Activated CD4-positive, alpha-beta memory T cell treated with anti-CD3 and anti-CD28 coated beads, Interleukin-2, amount 10 ng/mL, durations not matched to agents 7 days and 5 days (primary cell): Measurements from ENCODE around the gene NR1D2. TPM values are rescaled to one million over a fixed set of nuclear protein-coding genes. Genes with fewer than 3 reads are reported as not detected.
"Not testable (repeated sequence)": the region's sequence is repeated elsewhere in the genome, so short reads cannot be mapped to it uniquely, and the experiment has no call there.

Experiments
- CTCF ChIA-PET: fragments of 350-600 bp; sonication (Branson Sonifier 250); formaldehyde crosslinking; loops from one replicate; lab custom pipeline; 2021; ENCODE audit warnings: antibody characterized with exemption, inconsistent platforms; lab: Charles Lee
- POLR2A ChIA-PET: fragments of 350-600 bp; sonication (Branson Sonifier 250); formaldehyde crosslinking; loops from one replicate; lab custom pipeline; 2021; ENCODE audit warnings: antibody characterized with exemption; lab: Charles Lee
- DNase-seq: peaks from one replicate; pipeline ENCODE4 v3.0.0-alpha.2; 2020
- H3K27ac Mint-ChIP-seq: one replicate; pipeline ENCODE4 v1.8.0; 2021; ENCODE audit warnings: mild to moderate bottlenecking, mixed read lengths
- H3K27me3 Mint-ChIP-seq: one replicate; pipeline ENCODE4 v1.8.0; 2021; ENCODE audit warnings: mixed read lengths
- H3K36me3 Mint-ChIP-seq: one replicate; pipeline ENCODE4 v1.8.0; 2021; ENCODE audit warnings: low read depth, mixed read lengths
- H3K4me1 Mint-ChIP-seq: one replicate; pipeline ENCODE4 v1.8.0; 2021; ENCODE audit warnings: mixed read lengths
- H3K4me3 Mint-ChIP-seq: one replicate; pipeline ENCODE4 v1.8.0; 2021; ENCODE audit warnings: mild to moderate bottlenecking, mixed read lengths
- H3K9me3 Mint-ChIP-seq: one replicate; pipeline ENCODE4 v1.8.0; 2021; ENCODE audit warnings: mixed read lengths
- total RNA-seq, 2 experiments: library from RNA; stranded (reverse); gene quantifications; one replicate each; pipeline ENCODE4 v1.2.3, GENCODE V29; 2021

NR1D2 gene
- total RNA-seq, 2 experiments from 2014 or later = 6.2 to 8.2 TPM

DNA sequence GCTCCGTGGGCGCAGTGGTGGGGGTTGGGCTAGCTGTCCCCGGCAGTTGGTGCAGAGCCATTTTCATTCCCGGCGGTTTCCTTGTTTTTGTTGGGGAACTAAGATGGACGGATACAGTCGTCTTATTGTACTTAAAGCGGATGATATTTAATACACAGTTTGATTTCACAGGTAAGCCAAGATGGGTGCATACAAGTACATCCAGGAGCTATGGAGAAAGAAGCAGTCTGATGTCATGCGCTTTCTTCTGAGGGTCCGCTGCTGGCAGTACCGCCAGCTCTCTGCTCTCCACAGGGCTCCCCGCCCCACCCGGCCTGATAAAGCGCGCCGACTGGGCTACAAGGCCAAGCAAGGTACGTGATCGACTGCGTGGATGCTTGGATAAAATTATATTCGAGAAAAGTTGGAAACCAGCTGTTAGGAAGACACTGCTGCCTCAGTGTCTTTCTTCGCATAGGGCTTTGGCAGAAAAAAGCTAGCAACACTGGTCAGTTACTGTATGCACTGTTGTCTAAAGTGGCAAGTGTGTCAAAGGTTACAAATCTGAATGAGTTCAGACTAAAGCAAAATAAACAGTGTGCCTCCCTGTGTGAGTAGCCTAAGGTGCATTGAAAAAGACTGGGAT, 27.3 kb upstream of the NR1D2 start:
- H3K27me3 Mint-ChIP-seq, H3K9me3 Mint-ChIP-seq, DNase-seq: not testable (repeated sequence)
- peak overlapping the region; percentile 98 for H3K4me3 Mint-ChIP-seq
- H3K4me1 Mint-ChIP-seq = peaks cover 53% of the 10 kb centered on the region
- ChIA-PET CTCF (interaction anchor here (1.2 to 3.3 kb wide), 5 partner anchors 10 to 33 kb away, joined by 4 to 13 read pairs (median 5); no protein-coding TSS in a partner anchor), POLR2A (interaction anchor here (0.6 to 4.7 kb wide), 25 partner anchors 8 to 1872 kb away, joined by 3 to 99 read pairs (median 6); partner anchors contain the start of gene OXSM)
- H3K27ac Mint-ChIP-seq = peak overlapping the region; percentile 93
- H3K36me3 Mint-ChIP-seq = peaks cover 49% of the 10 kb centered on the region

DNA sequence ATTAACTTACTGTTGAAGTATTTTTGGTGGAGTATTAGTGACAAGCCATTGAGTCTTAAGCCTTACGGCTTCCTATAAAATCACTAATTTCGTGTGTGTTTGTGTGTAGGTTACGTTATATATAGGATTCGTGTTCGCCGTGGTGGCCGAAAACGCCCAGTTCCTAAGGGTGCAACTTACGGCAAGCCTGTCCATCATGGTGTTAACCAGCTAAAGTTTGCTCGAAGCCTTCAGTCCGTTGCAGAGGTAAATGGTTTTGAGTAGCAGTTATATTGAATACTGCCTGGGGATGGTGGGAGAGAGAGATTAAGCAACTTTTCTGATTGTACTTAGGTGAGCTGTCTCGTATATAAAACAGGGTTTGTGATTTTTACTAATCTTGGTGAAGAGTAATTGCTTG, 26.8 kb upstream of the NR1D2 start:
- not testable (repeated sequence) for H3K9me3 Mint-ChIP-seq, DNase-seq, H3K27me3 Mint-ChIP-seq
- Mint-ChIP-seq H3K4me1 (peaks cover 53% of the 10 kb centered on the region), H3K36me3 (peaks cover 51% of the 10 kb centered on the region), H3K4me3 (peak overlapping the region; percentile 98), H3K27ac (peak overlapping the region; percentile 93)
- CTCF ChIA-PET = interaction anchor here (3.3 kb wide), 1 partner anchor 26 kb away, joined by 13 read pairs; no protein-coding TSS in a partner anchor
- POLR2A ChIA-PET = interaction anchor here (0.8 to 4.7 kb wide), 11 partner anchors 7 to 109 kb away, joined by 3 to 99 read pairs (median 15); no protein-coding TSS in a partner anchor

DNA sequence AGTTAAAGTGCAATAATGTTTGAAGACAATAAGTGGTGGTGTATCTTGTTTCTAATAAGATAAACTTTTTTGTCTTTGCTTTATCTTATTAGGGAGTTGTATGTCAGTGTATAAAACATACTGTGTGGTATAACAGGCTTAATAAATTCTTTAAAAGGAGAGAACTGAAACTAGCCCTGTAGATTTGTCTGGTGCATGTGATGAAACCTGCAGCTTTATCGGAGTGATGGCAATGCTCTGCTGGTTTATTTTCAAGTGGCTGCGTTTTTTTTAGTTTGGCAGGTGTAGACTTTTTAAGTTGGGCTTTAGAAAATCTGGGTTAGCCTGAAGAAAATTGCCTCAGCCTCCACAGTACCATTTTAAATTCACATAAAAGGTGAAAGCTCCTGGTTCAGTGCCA, 25.5 kb upstream of the NR1D2 start:
- Mint-ChIP-seq H3K9me3 (no peaks in the 10 kb centered on the region), H3K27ac (no peak overlapping the region)
- CTCF ChIA-PET = no interaction called here

DNA sequence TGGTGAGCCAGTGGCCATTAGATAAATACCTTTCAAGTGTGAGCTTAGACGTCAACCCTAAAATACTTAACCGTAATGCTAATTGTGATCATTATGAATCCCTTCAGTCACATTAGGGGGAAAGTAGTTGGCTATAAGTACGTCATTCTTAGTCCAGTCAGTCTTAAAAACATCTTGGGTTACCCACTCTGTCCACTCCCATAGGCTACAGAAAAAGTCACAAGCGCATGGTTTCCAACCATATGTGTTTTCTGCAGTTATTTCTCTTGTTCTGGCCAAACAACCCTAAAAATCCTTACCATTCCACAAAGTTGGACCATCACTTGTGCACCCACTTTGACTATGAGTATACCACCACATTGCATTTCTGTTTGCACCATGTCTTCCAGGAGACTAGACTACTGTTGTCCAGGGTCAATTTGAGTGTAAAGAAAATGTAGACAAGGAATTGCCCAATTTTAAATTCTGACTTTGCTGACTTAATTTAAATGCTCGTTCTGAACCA, 24.9 kb upstream of the NR1D2 start:
- H3K27ac Mint-ChIP-seq = peak overlapping the region; percentile 31
- ChIA-PET POLR2A (interaction anchor here (1.2 to 4.7 kb wide), 2 partner anchors 29 to 110 kb away, joined by 5 to 99 read pairs; no protein-coding TSS in a partner anchor), CTCF (no interaction called here)
- peaks cover 51% of the 10 kb centered on the region for H3K36me3 Mint-ChIP-seq
- DNase-seq = no peak
- no peaks in the 10 kb centered on the region for H3K9me3 Mint-ChIP-seq
- H3K27me3 Mint-ChIP-seq = peaks cover 5% of the 10 kb centered on the region
- peak overlapping the region; percentile 10 for H3K4me3 Mint-ChIP-seq
- H3K4me1 Mint-ChIP-seq = peaks cover 46% of the 10 kb centered on the region

More for the DNA sequence above, 25.5 kb upstream of the NR1D2 start:
- Mint-ChIP-seq H3K4me3 (peak overlapping the region; percentile 10), H3K4me1 (peaks cover 48% of the 10 kb centered on the region), H3K27me3 (peaks cover 5% of the 10 kb centered on the region), H3K36me3 (peaks cover 51% of the 10 kb centered on the region)
- no peak for DNase-seq
- POLR2A ChIA-PET = interaction anchor here (1.2 to 4.7 kb wide), 2 partner anchors 29 to 110 kb away, joined by 5 to 99 read pairs; no protein-coding TSS in a partner anchor

DNA sequence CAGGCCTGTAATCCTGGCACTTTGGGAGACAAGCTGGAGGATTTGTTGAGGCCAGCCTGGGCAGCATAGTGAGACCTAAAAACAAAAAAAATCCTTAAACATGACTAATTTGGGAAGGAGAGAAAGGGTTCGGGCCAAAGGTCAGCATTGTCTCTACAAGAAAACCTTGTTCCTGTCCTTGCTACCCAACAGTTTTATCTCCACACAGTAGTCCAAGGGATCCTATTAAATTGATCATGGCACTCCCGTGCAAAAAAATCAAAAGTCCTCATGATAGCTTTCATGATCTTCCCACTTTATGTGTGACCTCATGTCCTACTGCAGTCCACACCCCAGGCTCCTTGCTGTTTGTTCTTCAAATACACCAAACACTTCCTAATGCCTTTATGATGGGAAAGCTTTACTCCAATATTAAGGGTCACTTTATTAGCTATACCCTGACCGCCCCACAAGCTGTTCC, 24.0 kb upstream of the NR1D2 start:
- Mint-ChIP-seq H3K27ac (no peak overlapping the region), H3K9me3 (no peaks in the 10 kb centered on the region), H3K4me3 (no peak overlapping the region), H3K4me1 (peaks cover 39% of the 10 kb centered on the region), H3K36me3 (peaks cover 47% of the 10 kb centered on the region), H3K27me3 (no peaks in the 10 kb centered on the region)
- no peak for DNase-seq
- CTCF ChIA-PET = interaction anchor here (0.7 to 2.1 kb wide), 2 partner anchors 32 to 1001 kb away, joined by 3 to 6 read pairs; no protein-coding TSS in a partner anchor
- POLR2A ChIA-PET = interaction anchor here (1.4 kb wide), 1 partner anchor 9 kb away, joined by 5 read pairs; no protein-coding TSS in a partner anchor

DNA sequence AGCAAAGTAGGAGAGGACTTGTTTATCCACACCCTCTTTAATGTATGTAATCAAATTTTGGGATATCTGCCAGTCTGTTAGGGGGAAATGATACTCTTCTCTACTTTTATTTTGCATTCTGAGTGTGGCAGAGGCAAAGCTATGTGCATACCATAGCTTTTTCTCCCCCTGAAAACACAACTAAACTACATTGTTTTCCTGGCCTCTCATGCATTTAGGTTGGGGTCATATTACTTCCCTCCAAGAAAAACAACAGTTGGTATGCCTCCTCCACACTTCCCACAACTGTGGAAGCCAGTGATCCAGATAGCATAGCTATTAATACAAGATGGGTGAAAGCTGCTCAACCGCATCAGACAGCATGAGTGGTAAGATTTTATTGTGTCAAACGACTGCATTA, 21.3 kb upstream of the NR1D2 start:
- no peak overlapping the region for H3K27ac Mint-ChIP-seq
- no peak for DNase-seq
- H3K4me3 Mint-ChIP-seq = no peak overlapping the region
- H3K4me1 Mint-ChIP-seq = peaks cover 19% of the 10 kb centered on the region
- ChIA-PET POLR2A (interaction anchor here (1.4 to 1.5 kb wide), 2 partner anchors 12 to 18 kb away, joined by 3 to 4 read pairs; no protein-coding TSS in a partner anchor), CTCF (interaction anchor here (2.5 kb wide), 1 partner anchor 35 kb away, joined by 7 read pairs; no protein-coding TSS in a partner anchor)
- H3K36me3 Mint-ChIP-seq = peaks cover 27% of the 10 kb centered on the region
- no peaks in the 10 kb centered on the region for H3K27me3 Mint-ChIP-seq
- H3K9me3 Mint-ChIP-seq = no peaks in the 10 kb centered on the region

DNA sequence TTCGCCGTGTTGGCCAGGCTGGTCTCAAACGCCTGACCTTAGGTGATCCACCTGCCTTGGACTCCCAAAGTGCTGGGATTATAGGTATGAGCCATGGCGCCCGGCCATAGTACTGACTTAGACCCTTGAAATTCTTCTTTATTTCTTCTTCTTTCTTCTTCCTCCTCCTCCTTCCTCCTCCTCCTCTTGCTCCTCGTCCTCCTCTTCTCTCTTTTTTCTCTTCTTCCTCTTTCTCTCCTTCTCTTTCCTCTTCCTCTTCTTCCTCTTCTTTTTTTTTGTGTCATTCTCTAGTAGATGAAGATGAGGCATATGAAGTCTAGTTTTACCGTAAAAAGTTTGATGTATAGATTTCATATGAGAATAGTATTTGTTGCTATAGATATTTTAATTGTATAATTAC, 18.8 kb upstream of the NR1D2 start:
- Mint-ChIP-seq H3K4me3 (no peak overlapping the region), H3K36me3 (peaks cover 5% of the 10 kb centered on the region), H3K9me3 (no peaks in the 10 kb centered on the region), H3K4me1 (no peaks in the 10 kb centered on the region), H3K27me3 (no peaks in the 10 kb centered on the region), H3K27ac (no peak overlapping the region)
- POLR2A ChIA-PET = interaction anchor here (1.6 to 2.2 kb wide), 3 partner anchors 9 to 20 kb away, joined by 6 to 20 read pairs (median 6); partner anchors contain the start of genes NKIRAS1 and RPL15
- no peak for DNase-seq
- CTCF ChIA-PET = no interaction called here

DNA sequence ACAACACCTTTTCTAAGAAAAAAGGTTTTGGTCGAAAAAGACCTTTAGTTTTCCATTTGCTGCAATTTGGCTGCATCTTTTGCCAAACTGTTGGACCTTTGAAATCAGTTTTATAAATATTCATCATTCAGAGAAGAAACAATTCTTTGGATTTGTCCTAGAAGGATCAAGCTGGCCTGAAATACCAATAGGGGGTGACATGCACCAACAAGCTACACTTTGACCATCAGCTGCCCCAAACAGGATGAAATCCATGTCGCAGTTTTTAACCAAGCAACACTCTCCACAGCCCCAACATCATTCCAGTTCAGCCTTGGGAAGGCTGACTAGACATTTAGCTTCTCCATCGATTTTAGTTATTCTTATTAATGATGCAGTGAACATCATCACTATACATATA, 18.4 kb upstream of the NR1D2 start:
- CTCF ChIA-PET = interaction anchor here (2.1 kb wide), 1 partner anchor 10 kb away, joined by 6 read pairs; the partner anchor contains the start of genes NKIRAS1 and RPL15
- POLR2A ChIA-PET = interaction anchor here (1.6 to 2.2 kb wide), 2 partner anchors 9 to 20 kb away, joined by 6 to 20 read pairs; partner anchors contain the start of genes NKIRAS1 and RPL15
- H3K36me3 Mint-ChIP-seq = peaks cover 3% of the 10 kb centered on the region
- H3K4me3 Mint-ChIP-seq = no peak overlapping the region
- H3K27me3 Mint-ChIP-seq = peaks cover 2% of the 10 kb centered on the region
- no peak overlapping the region for H3K27ac Mint-ChIP-seq
- DNase-seq = no peak
- H3K9me3 Mint-ChIP-seq = no peaks in the 10 kb centered on the region
- H3K4me1 Mint-ChIP-seq = peaks cover 2% of the 10 kb centered on the region

DNA sequence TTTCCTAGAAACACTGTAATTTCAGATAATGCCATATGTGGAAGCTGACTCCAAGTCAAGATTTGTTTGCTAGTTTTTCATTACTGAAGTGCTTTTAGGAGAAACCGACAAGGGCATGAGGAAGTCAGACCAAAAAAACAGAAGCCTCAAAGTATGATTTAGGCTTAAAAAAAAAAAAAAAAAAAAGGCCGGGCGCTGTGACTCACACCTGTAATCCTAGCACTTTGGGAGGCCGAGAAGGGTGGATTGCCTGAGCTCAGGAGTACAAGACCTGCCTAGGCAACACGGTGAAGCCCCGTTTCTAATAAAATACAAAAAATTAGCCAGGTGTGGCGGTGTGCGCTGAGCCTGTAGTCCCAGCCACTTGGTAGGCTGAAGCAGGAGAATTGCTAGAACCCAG, 16.6 kb upstream of the NR1D2 start:
- Mint-ChIP-seq H3K4me1 (peaks cover 2% of the 10 kb centered on the region), H3K4me3 (no peak overlapping the region), H3K9me3 (no peaks in the 10 kb centered on the region), H3K27me3 (peaks cover 2% of the 10 kb centered on the region), H3K36me3 (no peaks in the 10 kb centered on the region), H3K27ac (no peak overlapping the region)
- ChIA-PET CTCF (interaction anchor here (0.5 to 2.1 kb wide), 3 partner anchors 12 to 28 kb away, joined by 3 to 6 read pairs (median 4); partner anchors contain the start of genes NKIRAS1 and RPL15), POLR2A (interaction anchor here (1.0 to 4.3 kb wide), 3 partner anchors 11 to 18 kb away, joined by 3 to 20 read pairs (median 20); partner anchors contain the start of genes NKIRAS1 and RPL15)
- no peak for DNase-seq

DNA sequence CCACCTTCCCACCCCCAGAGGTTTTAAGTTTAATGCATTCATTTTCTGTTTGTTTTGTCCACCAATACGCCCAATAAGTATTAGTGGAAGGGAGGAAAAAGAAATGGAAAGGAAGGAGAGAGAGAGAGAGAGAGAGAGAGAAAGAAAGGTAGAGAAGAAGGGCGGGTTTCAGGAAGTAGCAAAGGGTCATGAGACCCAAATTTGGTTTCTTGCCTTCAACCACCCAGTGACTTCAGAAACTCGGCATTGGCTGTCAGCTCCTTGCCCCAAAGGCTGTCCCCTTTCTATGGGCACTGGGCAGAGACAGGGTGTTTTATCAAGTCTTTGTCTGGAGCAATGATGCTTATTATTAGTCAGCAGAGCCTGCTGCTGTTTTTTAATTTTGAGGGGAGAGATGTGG, 13.5 kb upstream of the NR1D2 start:
- H3K36me3 Mint-ChIP-seq = no peaks in the 10 kb centered on the region
- H3K4me3 Mint-ChIP-seq = no peak overlapping the region
- peaks cover 8% of the 10 kb centered on the region for H3K27me3 Mint-ChIP-seq
- ChIA-PET POLR2A (interaction anchor here (4.3 kb wide), 1 partner anchor 14 kb away, joined by 20 read pairs; the partner anchor contains the start of genes NKIRAS1 and RPL15), CTCF (no interaction called here)
- no peaks in the 10 kb centered on the region for H3K9me3 Mint-ChIP-seq
- no peak for DNase-seq
- H3K27ac Mint-ChIP-seq = no peak overlapping the region
- H3K4me1 Mint-ChIP-seq = peaks cover 2% of the 10 kb centered on the region

DNA sequence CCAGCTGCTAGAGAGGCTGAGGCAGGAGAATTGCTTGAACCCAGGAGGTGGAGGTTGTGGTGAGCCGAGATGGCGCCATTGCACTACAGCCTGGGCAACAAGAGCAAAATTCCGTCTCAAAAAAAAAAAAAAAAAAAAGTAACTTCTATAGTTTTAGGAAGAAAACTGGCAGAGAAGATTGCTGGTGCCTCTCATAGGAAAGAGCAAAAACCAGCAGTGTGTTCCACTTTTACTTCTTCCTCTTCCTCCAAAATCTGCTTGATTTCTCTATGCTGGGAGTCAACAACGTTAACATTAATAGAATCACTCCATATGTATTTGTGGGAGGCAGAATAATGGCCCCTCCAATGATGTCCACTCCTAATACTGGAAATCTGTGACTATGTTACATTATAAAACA, 12.5 kb upstream of the NR1D2 start:
- ChIA-PET POLR2A (interaction anchor here (4.3 kb wide), 1 partner anchor 15 kb away, joined by 20 read pairs; the partner anchor contains the start of genes NKIRAS1 and RPL15), CTCF (no interaction called here)
- DNase-seq = no peak
- no peaks in the 10 kb centered on the region for H3K9me3 Mint-ChIP-seq
- H3K4me3 Mint-ChIP-seq = no peak overlapping the region
- H3K27ac Mint-ChIP-seq = no peak overlapping the region
- peaks cover 2% of the 10 kb centered on the region for H3K4me1 Mint-ChIP-seq
- peaks cover 13% of the 10 kb centered on the region for H3K27me3 Mint-ChIP-seq
- no peaks in the 10 kb centered on the region for H3K36me3 Mint-ChIP-seq

DNA sequence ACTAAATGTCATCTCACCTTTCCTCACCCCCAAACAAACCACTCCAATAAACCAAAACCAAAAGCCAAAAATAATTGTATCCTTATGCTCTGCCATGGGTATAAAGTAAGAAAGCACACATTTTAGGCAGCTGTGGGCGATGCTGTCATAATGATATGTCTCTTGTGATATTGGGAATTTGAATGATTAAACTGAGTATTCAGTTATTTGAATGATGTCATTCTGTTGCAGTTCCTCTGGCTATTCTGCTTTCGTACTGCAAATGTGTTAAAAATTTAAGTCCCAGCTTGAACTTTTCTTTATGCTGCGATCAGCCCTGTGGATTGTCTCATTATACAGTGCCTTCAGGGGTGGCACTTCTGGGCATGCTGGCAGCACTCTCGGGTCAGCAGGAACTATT, 10.8 kb upstream of the NR1D2 start:
- no peak for DNase-seq
- H3K27ac Mint-ChIP-seq = no peak overlapping the region
- H3K27me3 Mint-ChIP-seq = peaks cover 15% of the 10 kb centered on the region
- H3K4me1 Mint-ChIP-seq = peaks cover 2% of the 10 kb centered on the region
- POLR2A ChIA-PET = interaction anchor here (1.3 kb wide), 1 partner anchor 17 kb away, joined by 4 read pairs; the partner anchor contains the start of genes NKIRAS1 and RPL15
- H3K4me3 Mint-ChIP-seq = no peak overlapping the region
- no peaks in the 10 kb centered on the region for H3K9me3 Mint-ChIP-seq
- H3K36me3 Mint-ChIP-seq = no peaks in the 10 kb centered on the region
- CTCF ChIA-PET = no interaction called here
